Activated CD4-positive, alpha-beta T cell treated with anti-CD3 and anti-CD28 coated beads, Interleukin-2, amount 50 U/mL, for 48 hours (primary cell): ENCODE measurements around the gene FGGY.
"Not testable (repeated sequence)": the region's sequence is repeated elsewhere in the genome, so short reads cannot be mapped to it uniquely, and the experiment has no call there.

Experiments used
- DNase-seq, 2 experiments: peaks; one replicate each; pipeline ENCODE4 v3.0.0-alpha.2; 2020

The FGGY gene

DNA sequence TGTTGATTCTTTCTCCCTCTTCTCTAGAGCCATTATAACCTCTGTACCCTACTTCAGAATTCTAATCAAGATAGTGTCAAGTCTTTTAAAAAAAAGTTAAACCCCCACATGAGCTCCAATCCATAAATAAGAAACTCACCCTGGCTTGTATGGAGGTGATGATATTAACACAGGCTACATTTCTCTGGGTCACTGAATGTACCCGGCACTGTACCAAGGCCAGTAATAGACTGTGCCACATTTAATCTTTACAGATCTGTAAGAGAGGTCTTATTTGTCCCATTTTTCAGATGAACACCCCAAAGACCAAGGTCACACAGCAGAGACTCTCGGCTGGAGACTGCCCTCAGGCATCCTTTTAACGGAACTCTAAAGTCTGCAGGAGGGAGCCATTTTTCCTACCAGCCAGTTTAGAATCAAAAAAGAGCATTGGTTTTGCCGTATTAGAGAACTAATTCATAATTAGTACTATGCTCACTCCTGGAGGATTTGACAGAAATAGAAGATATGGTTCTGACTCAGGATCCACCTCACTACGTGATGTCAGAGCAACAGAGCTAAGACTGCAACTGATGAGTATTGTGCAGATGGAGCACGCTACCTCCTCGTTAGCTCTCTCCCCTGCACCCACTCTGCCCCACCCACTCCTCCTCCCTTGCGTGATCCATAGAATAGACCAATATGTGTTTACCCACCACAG is 300.7 kb downstream of the FGGY start:
- no peak for DNase-seq

DNA sequence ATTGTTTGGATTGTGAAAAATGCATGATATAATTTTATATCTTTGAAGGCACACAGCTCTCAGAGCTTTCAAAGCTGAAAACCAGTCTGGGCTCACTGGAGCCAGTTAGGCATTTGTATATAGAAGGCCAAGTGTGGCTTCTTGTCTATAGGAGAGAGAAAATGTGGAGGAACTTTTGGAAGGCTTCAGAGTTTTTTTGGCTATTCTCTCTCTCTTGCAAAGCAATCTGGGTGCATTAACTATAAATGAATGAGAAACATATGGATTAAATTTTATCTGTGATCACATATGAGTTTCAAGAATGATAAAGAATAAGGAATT is 301.2 kb downstream of the FGGY start:
- no peak for DNase-seq

DNA sequence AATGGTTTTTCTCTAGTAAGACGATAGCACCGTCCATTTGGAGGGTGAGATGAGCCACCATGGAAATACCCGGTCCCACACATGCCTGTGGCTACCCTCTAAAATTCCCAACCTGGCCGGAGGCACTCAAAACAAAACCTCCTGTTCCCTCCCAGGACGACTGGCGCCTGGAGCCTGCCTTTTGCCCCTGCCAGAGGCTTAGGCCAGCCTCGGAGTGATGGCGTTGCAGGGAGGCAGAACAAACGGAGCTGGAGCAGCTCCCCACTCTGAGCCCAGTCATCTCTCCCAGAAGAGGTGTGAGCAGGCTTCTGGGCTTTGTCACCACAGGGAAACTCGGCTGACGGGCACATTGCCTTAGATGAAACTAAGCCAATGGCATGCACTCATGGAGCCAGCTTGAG is 304.1 kb downstream of the FGGY start:
- no peak for DNase-seq

DNA sequence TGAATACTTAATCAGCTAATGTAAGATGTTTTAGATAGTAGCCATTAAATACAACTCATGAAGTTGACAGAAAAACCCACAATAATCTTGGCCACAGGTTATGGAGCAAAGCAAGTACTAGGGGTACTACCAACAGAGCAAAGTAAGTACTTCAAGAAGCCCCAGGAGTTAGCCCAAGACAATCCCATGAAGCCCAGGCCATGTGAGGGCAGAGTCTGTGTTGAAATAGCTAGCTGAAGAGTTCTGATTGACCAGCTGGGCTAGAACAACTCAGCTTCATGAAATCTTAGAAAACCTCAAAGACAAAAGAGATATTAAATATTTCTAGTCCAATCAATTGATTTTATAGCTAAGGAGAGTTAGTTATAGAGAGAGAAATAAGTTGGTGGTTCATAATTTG is 304.9 kb downstream of the FGGY start:
- DNase-seq = no peak

DNA sequence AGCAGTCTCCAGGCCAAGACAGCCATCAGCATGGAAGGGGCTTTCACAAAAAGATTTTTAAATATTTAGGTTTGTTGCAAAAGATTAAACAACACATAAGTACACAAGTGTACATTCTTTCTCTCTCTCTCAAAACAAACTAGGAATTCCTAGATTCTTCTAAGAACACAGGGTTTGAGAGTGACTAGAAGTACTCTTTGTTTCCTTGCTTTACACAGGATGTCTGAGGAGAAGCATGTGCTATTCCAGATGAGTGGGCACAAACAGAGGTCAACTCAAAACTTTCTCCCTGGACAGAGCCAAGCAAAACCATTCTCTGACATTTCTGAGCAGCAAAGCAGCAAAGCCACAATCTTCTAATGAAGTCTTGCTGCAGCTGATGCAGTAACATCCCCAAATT is 307.3 kb downstream of the FGGY start:
- no peak for DNase-seq

DNA sequence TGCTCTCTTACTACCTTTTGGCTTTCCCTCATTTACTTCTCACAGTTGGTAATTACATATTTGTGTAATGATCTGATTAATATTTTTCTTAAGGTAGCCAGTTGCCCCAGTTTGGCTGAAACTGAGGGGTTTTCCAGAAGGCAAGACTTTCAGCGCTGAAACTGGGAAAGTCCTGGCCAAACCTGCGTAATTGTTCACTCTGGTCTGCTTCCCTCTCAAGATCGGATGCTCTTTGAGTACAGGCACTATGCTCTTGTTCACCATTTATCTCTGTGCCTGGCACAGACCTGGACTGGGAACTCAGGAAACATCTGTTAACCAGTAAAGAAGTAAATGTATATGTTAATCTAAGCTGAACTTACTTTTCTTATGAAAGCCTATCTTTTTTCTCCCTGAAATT is 308.3 kb downstream of the FGGY start:
- no peak for DNase-seq

DNA sequence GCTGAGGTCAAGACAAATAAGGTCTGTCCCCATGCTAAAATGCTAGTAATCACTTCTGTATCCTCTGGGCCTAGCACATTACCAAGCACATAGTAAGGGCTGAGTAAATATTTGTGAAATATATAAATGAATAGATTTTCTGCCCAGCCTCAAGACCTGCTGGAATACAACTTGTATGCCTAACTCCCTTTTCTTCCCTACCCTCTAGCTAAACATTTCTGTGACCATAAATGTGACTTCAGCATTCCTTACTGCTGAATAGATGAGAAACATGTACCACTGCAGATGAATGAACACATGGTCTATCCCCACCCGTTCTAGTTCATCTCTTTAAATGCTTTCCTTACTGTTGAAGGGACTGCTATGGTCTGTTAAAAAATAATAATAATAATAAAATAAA is 308.9 kb downstream of the FGGY start:
- no peak for DNase-seq

DNA sequence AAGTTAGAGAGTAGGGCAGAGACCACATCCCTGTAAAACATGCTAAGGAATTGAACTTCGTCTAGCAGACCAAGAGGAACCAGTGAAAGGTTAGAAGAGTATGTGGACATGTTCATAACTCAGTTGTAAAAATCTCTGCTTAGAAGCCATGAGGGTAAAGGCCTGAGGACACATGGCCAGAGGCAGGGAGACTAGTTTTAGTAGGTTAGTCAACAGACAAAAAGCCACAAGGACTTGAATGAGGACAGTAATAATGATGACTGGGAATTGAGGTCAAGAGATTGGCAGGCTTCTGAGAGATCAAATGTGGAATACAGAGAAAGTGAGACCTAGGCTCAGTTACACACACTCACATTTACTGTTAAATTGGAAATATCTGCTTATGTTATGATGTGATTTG is 312.4 kb downstream of the FGGY start:
- no peak for DNase-seq

DNA sequence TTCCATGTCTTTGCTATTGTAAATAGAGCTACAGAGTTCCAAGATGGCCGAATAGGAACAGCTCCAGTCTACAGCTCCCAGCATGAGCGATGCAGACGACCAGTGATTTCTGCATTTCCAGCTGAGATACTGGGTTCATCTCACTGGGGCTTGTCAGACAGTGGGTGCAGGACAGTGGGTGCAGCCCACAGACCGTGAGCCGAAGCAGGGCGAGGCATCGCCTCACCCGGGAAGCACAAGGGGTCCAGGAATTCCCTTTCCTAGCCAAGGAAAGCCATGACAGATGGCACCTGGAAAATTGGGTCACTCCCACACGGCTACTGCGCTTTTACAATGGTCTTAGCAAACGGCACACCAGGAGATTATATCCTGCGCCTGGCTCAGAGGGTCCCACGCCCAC is 313.6 kb downstream of the FGGY start:
- DNase-seq = not testable (repeated sequence)

DNA sequence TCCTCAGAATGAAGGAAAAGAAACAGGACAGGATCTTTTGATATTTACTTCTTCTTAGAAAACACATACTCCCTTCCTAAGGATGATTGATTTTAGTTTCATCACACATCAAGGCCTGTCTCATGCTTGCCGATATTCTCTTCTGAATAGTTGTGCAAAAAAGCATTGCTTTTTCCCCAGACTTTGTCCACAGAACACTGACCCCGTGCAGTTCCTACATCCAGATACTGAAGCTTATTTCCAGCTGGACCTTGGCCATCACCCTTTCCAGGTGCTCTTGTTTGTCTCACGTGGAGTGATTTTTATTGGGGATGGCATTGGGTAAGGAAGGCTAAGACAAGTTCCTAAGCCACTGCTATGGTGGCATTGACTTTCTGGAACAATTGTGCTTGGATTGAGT is 320.5 kb downstream of the FGGY start:
- no peak for DNase-seq

DNA sequence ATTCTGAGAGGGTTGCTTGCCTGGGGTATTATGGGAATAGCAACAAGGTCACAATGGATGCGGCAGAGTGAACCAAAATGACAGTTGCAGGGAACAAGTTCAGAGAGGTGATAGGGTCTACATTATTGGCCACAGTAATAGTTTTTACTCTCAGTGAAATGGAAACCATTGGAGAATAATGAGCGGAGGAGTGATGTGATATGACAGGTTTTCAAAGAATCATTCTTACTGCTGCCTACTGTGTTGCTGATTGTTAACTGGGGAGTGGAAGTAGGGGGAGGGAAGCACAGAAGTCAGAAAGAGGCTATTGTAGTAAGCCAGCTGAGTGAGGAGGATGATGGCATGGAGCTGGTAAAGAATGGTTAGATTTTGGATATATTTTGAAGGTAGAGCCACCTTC is 322.7 kb downstream of the FGGY start:
- DNase-seq = no peak

DNA sequence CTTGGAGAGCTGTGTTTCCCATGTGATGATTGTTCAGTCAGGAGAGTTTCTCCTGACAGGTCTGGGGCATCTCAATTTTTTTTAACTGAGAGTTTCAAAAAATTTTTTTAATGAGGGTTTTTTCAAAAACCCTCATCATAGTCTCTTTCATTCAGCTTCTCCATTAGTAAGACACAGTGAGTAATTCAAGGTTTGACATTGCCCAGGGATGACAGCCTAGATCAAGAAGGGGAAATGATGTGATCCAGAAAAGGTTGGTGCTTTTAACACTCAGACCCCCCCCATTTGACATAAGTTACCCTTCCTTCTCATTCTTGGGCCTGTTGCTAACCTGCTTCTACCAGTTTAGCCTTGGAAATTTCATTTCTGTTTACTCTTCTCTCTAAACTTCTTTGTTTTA is 328.5 kb downstream of the FGGY start:
- no peak for DNase-seq

DNA sequence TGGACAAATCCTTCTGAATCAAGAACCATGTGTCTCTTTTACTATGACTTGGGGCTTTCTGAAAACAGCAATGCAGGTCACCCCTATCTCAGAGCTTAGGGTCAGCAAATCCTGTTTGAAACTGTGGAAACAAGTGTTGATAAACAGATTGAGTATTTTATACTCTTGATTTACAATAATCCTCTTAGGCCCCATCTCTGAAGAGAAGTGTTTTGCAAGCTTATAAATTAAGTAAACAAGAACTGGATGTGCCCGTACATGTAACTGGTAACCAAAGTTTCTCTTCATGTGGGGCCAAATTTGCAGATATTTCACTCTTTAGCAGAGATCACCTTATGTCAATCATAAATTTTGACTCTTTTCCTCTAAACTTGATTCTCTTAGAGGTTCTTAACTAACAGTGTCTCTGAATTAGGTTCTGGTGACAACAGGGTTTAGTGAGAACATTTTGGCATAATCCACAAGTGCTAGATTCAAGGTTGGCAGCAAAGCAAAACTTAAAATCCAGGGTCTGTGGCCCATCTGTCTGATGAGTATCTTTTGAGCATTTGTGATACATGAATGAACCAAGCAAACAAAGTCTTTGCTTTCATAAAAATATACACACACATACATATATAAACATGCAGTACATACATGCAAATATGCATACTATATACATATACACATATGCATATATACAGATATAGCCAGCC is 334.8 kb downstream of the FGGY start:
- no peak for DNase-seq

DNA sequence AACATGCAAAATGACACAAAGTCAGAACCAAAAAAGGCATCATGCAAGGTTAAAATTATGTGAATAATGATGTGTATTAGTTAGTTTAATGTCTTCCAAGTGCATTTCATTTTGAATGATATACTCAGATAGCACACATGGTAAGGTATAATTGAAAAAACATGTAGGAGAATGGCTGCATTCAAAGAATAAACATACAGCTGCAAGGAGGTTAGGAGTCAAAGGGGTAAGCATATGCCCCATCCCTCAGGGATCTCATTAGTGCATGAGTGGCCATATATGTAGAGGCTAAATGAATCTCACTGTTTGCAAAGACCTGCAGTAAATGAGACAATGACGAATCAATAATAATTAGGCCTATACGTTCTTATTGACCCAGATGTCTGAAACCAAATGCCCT is 338.2 kb downstream of the FGGY start:
- DNase-seq = no peak

DNA sequence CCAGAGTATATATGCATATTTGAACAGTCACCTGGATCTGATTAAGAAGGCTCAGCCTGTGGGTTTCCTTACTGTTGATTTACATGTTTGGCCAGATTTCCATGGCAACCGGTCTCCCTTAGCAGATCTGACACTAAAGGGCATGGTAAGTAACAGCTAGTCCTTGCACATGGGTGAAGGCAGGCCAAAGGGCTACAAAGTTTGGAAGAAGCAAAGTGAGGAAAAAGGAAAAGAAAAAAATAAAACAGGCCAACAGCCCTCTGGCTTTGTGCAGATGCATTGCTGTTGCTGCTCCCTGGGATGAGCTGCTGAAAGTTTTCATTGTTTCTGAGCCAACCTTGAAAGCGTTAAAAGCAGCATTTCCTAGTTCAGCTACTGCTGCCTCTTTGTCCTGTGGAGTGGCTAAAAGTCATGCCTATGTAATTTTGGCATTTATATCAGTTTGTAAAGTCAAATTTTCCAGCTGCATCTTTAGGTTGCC is 341.4 kb downstream of the FGGY start:
- DNase-seq = no peak

DNA sequence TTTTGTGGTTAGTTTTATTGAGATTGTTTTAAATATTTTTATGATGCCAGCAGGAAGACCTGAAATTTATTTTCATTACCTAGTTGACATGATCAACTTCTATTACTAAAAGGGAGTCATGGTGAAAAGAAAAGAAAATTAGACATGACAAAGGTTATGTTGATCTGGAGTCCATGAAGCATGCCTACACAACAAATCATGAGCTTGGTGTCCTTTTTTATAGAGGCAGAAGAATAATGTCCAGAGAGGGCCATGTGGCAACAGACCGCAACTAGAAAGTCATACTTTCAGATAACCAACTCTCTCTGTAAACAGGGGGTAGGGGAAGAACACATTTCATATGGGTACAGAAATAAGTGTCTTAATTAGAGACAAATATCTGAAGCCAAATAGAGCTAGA is 342.4 kb downstream of the FGGY start:
- DNase-seq = no peak

DNA sequence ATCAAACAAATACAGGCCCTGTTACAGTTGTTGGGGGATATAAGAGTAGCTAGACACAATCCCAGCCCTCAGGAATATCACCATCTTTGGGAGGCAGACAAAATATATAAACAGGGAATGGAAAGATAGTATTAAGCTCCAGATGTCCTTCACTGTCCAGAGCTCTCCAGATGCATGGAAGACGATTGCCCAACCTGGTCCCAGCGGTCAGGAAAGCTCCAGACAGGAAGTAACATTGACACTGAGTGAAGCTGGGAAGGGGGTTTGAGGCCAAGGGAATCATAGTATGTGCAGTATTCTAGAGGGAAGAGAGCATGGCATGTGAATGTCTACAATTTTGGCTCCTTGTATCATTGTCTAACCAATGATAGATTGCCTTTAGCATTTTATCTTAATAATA is 344.0 kb downstream of the FGGY start:
- DNase-seq = no peak

DNA sequence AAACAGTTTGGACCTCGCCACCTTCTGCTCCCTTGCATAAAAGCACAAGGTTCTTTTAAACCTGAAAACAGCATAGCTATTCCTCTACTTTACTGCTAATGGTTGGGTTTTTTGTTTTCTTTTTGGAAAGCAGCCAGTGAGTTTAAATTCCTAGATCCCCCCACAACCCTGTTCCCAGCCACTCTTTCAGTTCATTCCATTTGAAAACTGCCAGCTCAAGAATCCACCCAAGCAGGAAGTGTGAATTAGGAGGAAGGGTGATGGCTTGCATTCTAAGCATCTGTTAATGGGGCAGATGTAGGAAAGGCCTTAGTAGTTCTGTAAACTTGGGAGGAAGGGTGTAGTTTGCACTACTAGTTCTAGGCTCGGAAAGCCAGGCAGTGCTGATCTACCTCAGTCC is 344.9 kb downstream of the FGGY start:
- DNase-seq = no peak

DNA sequence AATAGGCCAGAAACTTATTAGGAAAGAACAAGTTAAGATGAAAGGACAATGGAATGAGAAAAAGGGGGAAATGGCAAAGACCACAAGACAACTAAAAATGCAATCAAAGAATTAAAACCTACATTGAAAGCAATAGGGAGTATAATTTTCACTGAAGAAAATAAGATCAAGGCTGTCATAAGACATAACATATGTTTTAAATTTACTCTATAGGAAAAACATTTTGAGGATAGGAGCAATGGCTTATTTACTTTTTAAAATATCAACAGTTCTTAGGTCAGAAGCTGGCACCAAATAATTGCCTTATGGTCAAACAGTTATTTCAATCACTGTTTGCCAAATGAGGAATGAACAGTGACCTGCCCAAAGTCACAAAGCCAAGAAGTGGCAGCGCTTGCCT is 346.6 kb downstream of the FGGY start:
- DNase-seq = no peak

DNA sequence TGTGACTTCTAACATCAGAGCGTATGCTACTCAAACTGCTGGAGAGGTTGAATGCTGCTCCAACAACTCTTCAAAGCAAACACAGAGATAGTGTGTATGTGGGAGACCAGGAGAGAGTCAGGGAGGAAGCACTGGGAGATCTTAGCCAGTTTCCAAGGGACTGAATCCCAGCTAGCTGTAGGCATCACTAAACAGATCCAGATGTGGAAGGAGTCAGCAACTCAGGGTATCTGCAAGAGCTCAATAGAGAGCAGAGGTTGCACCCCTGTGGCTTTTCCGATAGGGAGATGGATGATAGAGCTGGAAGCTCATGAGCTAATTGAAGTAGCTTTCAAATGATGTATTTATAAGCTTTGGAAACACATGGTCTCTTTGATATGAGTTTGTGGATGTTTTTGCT is 349.0 kb downstream of the FGGY start:
- DNase-seq = no peak

DNA sequence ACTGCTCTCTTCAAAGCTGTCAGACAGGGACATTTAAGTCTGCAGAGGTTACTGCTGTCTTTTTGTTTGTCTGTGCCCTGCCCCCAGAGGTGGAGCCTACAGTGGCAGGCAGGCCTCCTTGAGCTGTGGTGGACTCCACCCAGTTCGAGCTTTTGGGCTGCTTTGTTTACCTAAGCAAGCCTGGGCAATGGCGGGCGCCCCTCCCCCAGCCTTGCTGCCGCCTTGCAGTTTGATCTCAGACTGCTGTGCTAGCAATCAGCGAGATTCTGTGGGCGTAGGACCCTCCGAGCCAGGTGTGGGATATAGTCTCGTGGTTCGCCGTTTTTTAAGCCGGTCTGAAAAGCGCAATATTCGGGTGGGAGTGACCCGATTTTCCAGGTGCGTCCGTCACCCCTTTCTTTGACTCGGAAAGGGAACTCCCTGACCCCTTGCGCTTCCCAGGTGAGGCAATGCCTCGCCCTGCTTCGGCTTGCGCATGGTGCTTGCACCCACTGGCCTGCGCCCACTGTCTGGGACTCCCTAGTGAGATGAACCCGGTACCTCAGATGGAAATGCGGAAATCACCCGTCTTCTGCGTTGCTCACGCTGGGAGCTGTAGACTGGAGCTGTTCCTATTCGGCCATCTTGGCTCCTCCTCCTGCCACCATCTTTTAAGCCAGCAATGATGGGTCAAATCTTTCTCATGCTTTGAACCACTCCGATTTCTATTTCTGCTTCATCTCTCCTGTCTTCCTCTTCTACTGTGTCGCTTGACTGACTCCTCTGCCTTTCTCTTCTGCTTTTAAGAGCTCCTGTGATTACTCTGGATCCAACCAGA is 356.5 kb downstream of the FGGY start:
- not testable (repeated sequence) for DNase-seq

DNA sequence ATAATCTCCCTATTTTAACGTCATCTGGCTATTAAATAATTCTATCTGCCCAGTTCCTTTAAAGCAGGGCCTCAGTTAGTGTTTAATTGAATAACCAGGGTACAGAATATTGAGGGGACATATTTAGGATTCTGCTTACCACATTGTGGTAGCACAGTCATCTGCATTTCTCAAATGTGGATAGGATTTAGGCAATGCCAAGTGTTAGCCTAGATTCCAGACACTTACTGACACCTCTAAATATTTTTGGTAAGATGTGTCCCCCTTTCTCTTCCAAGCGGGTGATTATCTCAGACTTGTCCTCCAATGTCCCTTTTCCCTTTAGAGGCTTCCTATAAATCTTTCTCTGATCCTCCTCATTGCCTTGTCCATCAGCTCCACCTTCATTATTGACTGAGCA is 357.1 kb downstream of the FGGY start:
- DNase-seq = no peak

DNA sequence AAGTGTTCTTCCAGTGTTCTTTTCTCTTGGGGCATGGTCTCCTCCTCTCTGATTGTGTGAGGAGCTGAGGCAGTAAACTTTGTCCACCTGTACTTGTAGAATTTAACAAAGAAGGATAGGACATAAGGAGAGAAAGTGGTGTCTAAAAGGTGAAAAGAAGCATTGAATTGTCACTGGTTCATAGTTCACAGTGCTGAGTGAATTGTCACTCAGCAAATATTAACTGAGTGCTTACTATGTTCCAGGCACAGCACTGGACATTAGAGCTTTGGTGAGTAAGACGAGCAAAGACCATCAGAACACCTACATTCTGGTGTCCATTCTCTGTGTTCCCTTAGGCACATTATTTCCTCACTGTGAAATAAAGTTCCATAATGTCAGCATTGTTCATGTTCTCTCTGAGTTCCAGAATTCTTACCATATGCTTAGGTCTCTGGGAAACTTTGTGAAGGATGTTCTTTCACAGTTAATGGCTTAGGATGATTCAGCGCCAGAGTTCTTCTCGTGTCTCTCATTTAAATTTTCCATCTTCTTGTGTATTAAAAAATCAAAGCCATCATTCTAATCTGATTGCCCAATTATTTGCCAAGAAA is 361.1 kb downstream of the FGGY start:
- DNase-seq = no peak

DNA sequence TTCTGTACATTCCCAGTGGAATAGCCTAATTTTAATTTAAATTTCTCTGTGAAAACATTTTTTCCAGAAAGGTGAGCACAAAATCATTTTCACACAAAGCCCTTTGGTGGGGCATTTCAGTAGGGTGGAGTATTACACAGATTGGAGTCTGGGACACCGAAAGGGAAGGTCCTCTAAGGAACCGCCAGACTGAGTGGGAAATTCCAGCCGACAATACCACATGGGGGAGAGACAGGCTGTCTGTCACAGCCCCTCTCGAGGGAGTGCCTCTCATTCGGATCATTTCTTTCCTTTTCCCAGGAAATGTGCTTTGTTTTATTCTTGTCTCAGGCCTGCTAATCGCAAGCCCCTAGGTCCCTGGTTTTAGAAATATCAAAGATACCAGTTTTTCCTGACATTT is 367.3 kb downstream of the FGGY start:
- no peak for DNase-seq
